HepG2 (cell line): ENCODE measurements around the gene RPL11. TPM values are rescaled to one million over a fixed set of nuclear protein-coding genes. Genes with fewer than 3 reads are reported as not detected.

Experiments
- ARHGAP35 ChIP-seq: sonication (generic); formaldehyde crosslinking; IDR thresholded peaks from 2 replicates; pipeline ENCODE4 v1.9.0; 2022; ENCODE audit warnings: mild to moderate bottlenecking, inconsistent platforms, moderate library complexity, missing genetic modification reagents, borderline replicate concordance
- DPF2 ChIP-seq: sonication (generic); formaldehyde crosslinking; IDR thresholded peaks from 2 replicates; pipeline ENCODE4 v1.4.0; 2020; ENCODE audit warnings: mild to moderate bottlenecking, low read depth, missing genetic modification reagents, borderline replicate concordance
- IRF9 ChIP-seq: sonication (generic); formaldehyde crosslinking; IDR thresholded peaks from 2 replicates; pipeline ENCODE4 v1.8.0; 2022; ENCODE audit warnings: missing genetic modification reagents, mild to moderate bottlenecking, borderline replicate concordance
- MZF1 ChIP-seq: sonication (generic); formaldehyde crosslinking; IDR thresholded peaks from 2 replicates; pipeline ENCODE4 v1.8.1; 2023; ENCODE audit warnings: mild to moderate bottlenecking, missing genetic modification reagents, borderline replicate concordance
- PLSCR1 ChIP-seq: sonication (generic); formaldehyde crosslinking; IDR thresholded peaks from 2 replicates; pipeline ENCODE4 v1.5.0; 2020; ENCODE audit warnings: missing genetic modification reagents, mild to moderate bottlenecking, borderline replicate concordance
- PRDM4 ChIP-seq: sonication (generic); formaldehyde crosslinking; IDR thresholded peaks from 2 replicates; pipeline ENCODE4 v1.9.0; 2021; ENCODE audit warnings: missing genetic modification reagents, borderline replicate concordance
- RXRA ChIP-seq: sonication (generic); formaldehyde crosslinking; IDR thresholded peaks from 2 replicates; pipeline ENCODE4 v1.5.1; 2020; ENCODE audit warnings: missing genetic modification reagents
- YEATS2 ChIP-seq: sonication (generic); formaldehyde crosslinking; IDR thresholded peaks from 2 replicates; pipeline ENCODE4 v1.4.0; 2020; ENCODE audit warnings: missing genetic modification reagents, borderline replicate concordance
- ZBTB38 ChIP-seq: sonication (generic); formaldehyde crosslinking; IDR thresholded peaks from 2 replicates; pipeline ENCODE4 v1.5.1; 2020; ENCODE audit warnings: mild to moderate bottlenecking, missing genetic modification reagents
- ZBTB43 ChIP-seq: sonication (generic); formaldehyde crosslinking; conservative IDR thresholded peaks from 2 replicates; pipeline ENCODE4 v1.4.0; 2020; ENCODE audit warnings: missing genetic modification reagents
- ZC3H13 ChIP-seq: sonication (generic); formaldehyde crosslinking; IDR thresholded peaks from 2 replicates; pipeline ENCODE4 v1.8.1; 2023; ENCODE audit warnings: mild to moderate bottlenecking, missing genetic modification reagents, moderate library complexity
- ZNF281 ChIP-seq: sonication (generic); formaldehyde crosslinking; IDR thresholded peaks from 2 replicates; pipeline ENCODE4 v1.4.0; 2020; ENCODE audit warnings: missing genetic modification reagents, borderline replicate concordance
- ZNF687 ChIP-seq: sonication (generic); formaldehyde crosslinking; IDR thresholded peaks from 2 replicates; pipeline ENCODE4 v1.5.1; 2020; ENCODE audit warnings: mild to moderate bottlenecking, missing genetic modification reagents, moderate library complexity
- polyA plus RNA-seq, 8 experiments: library from polyadenylated mRNA; depleted of rRNA in 3 of 8; stranded (reverse) in 7 of 8; unstranded in 1 of 8; fragments of >200 nt; fragmentation: Illumina TruSeq in 4 of 8; extraction: Trizol in 4 of 8; gene quantifications; 2 replicates each; pipeline versions ENCODE4 v1.2.1 to v1.2.3, GENCODE V29; 2011 to 2016; ENCODE audit warnings: low read depth in 4 of 8, missing spikeins in 1 of 8, mixed read lengths in 1 of 8; ENCODE audit not compliant: insufficient read depth in 1 of 8
- total RNA-seq, 5 experiments: library from RNA; depleted of rRNA; stranded (reverse); fragments of >200 nt; fragmentation: Illumina TruSeq; extraction: Trizol; gene quantifications; 2 replicates each; pipeline ENCODE4 v1.2.3, GENCODE V29; 2016; ENCODE audit warnings: low read depth in 1 of 5

RPL11 gene
- total and polyA plus RNA-seq, 2 of the 13 experiments (the other 11 are each of a cell fraction or from before 2014, with no cell fraction given) = 1,682 to 2,010 TPM

GRCh38 chr1:23691499-23692307, at the start of gene RPL11 (continued):
- TF ChIP-seq ZBTB43 (CRISPR knock-in tag) (peak; percentile 48; the same call in 1 of the 2 replicates), MZF1 (CRISPR knock-in tag) (no peak), ZBTB38 (CRISPR knock-in tag) (peak; percentile 83), YEATS2 (CRISPR knock-in tag) (peak; percentile 100), IRF9 (CRISPR knock-in tag) (peak; percentile 90; the same call in 1 of the 2 replicates), PLSCR1 (CRISPR knock-in tag) (no peak), DPF2 (CRISPR knock-in tag) (no peak), PRDM4 (CRISPR knock-in tag) (no peak), ZNF687 (CRISPR knock-in tag) (peak; percentile 90), ARHGAP35 (CRISPR knock-in tag) (no peak; the same call in 1 of the 2 replicates), RXRA (CRISPR knock-in tag) (peak; percentile 76; the same call in 1 of the 2 replicates), ZNF281 (CRISPR knock-in tag) (0 out of 2 replicates have a peak, but pooled peaks have one; percentile 22), ZC3H13 (CRISPR knock-in tag) (0 out of 2 replicates have a peak, but pooled peaks have one; percentile 19)
